GM12865 (cell line): ENCODE results near the gene NUP62.

Experiments used
- DNase-seq: peaks from one replicate; pipeline ENCODE4 v3.0.0; 2010; ENCODE audit warnings: low read depth
- H3K4me3 ChIP-seq: 2 replicates; pipeline ENCODE4 v1.5.1; 2011; ENCODE audit warnings: mild to moderate bottlenecking, low read depth, low read length, control low read depth
- TF ChIP-seq, protein P1 (sequence below): IDR thresholded peaks from 2 replicates; pipeline ENCODE4 v1.5.1; 2011; ENCODE audit warnings: low read length, control low read depth, low read depth, inconsistent platforms; ENCODE audit not compliant: insufficient read depth; ENCODE audit errors: missing control alignments

The NUP62 gene

DNA sequence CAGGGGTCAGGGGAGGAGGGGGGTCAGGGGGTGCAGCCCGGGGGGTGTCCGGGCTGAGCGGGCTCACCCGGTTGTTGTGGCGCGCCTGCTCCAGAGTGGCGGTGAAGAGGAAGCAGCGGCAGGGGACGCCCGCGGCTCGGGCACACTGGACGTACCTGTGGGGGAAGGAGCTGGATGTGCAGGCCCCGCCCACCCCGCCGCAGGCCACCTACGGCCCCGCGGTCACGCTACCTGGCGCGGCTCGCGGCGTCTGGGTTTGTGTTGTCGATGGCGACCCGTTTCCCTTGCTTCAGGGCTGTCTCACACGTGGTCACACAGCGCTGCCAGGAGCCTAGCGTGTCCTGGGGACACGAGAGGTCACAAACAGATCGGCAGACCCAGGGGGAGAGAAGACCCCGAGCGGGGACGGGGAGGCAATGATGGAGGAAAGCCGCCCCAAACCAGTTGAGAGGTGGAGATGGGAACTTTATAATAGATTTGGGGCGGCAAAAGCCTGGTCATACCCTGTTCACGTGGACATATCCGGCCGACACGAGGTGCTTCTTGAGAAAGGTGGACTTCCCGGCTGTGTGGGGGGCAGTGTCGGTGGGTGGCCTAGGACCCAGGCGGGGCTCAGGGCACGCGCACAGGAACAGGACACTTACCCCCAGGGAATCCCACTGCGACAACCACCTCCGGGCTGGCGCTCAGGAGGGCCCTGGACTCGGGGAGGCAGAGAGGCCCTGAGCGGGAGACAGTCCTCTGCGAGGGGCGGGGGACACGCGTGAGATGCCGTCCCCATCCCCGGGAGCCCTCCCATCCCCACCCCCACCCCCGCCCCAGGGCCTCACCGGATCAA lies 67.5 kb downstream of the NUP62 start:
- H3K4me3 ChIP-seq = no peak overlapping the region
- DNase-seq = peak; percentile 5
- TF ChIP-seq, protein P1, sequence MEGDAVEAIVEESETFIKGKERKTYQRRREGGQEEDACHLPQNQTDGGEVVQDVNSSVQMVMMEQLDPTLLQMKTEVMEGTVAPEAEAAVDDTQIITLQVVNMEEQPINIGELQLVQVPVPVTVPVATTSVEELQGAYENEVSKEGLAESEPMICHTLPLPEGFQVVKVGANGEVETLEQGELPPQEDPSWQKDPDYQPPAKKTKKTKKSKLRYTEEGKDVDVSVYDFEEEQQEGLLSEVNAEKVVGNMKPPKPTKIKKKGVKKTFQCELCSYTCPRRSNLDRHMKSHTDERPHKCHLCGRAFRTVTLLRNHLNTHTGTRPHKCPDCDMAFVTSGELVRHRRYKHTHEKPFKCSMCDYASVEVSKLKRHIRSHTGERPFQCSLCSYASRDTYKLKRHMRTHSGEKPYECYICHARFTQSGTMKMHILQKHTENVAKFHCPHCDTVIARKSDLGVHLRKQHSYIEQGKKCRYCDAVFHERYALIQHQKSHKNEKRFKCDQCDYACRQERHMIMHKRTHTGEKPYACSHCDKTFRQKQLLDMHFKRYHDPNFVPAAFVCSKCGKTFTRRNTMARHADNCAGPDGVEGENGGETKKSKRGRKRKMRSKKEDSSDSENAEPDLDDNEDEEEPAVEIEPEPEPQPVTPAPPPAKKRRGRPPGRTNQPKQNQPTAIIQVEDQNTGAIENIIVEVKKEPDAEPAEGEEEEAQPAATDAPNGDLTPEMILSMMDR = no peak

DNA sequence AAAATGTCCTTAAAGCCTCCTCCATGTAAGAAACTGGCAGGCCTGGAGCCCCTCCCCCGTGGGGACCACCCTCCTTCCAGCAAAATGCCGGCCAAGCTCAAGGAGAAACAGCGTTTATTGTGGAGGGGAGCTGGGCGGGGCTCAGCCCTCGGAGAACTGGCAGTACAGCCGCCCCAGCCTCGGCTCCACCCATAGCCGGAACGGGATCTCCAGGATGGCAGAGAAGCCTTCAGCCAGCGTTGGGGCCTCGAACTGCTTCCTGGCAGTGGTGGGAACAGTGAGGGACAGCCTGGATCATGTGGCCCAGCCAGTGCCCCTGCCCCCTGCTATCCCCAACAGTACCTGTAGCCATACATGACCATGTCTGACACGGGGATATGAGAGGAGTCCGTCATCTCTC lies 68.2 kb downstream of the NUP62 start:
- TF ChIP-seq, protein P1 = no peak
- H3K4me3 ChIP-seq = no peak overlapping the region
- DNase-seq = peak; percentile 4

DNA sequence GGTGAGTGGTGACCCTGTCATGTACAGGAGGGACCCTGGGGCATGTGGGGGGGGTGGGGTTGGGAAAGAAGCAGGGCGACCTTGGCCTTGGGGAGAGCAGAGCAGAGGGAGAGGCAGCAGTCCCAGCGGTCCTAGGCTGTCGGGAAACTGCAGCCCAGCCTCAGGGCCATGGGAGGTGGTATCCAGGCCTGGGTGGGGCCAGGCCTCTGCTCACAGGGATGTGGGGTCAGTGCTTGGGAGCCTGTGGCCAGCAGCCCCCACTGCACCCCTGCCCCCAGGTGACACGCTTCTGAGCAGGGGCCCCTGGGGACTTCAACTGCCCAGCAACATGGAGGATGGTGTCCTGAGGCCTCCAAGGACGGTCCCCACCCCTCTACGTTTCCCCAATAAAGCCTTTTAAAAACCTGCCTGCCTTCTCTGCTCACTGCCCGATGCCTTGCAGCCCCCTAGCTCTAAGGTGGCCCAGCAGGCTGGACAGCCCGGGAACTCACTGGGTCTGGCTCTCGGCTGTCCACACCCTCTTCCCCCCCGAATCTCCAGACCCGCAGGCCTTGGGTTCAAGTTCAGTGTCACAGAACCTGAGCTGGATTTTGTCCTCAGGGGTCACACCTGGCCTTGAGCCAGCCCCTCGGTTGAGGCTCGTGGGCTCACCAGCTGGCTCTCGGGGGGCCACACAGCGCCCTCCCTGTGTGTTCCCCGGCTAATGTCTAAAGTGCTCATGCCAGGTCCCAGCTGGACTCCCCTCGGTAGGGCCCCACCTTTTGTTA lies 68.8 kb downstream of the NUP62 start:
- peak; percentile 3 for DNase-seq
- H3K4me3 ChIP-seq = no peak overlapping the region
- TF ChIP-seq, protein P1 = no peak

DNA sequence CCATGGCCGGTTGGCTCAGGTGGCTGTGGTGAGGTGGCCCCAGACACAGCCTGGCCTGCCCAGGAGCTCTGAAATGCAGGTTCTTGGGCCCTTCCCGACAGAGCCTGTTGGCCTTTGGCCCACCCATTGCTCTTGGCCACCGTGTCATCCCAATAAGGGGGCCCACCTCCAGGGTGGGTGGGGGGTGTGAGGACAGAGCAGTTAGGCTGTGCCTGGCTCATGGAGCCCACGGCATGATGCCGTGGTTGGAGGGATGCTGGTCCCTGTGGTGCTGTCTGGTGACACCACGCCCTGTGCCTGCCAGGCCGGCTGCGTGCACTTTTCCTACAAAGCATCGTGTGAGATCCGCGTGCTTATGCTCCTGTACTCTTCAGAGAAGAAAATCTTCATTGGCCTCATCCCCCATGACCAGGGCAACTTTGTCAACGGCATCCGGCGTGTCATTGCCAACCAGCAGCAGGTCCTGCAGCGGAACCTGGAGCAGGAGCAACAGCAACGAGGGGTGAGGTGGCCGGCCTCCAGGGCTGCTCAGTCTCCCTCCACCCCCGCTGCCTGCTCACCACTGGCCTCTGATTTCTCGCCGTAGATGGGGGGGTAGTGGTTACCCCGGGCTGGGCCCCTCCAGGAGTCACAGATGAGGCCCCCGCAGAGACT lies 69.5 kb downstream of the NUP62 start:
- TF ChIP-seq, protein P1 = no peak
- peak; percentile 2 for DNase-seq
- H3K4me3 ChIP-seq = no peak overlapping the region

DNA sequence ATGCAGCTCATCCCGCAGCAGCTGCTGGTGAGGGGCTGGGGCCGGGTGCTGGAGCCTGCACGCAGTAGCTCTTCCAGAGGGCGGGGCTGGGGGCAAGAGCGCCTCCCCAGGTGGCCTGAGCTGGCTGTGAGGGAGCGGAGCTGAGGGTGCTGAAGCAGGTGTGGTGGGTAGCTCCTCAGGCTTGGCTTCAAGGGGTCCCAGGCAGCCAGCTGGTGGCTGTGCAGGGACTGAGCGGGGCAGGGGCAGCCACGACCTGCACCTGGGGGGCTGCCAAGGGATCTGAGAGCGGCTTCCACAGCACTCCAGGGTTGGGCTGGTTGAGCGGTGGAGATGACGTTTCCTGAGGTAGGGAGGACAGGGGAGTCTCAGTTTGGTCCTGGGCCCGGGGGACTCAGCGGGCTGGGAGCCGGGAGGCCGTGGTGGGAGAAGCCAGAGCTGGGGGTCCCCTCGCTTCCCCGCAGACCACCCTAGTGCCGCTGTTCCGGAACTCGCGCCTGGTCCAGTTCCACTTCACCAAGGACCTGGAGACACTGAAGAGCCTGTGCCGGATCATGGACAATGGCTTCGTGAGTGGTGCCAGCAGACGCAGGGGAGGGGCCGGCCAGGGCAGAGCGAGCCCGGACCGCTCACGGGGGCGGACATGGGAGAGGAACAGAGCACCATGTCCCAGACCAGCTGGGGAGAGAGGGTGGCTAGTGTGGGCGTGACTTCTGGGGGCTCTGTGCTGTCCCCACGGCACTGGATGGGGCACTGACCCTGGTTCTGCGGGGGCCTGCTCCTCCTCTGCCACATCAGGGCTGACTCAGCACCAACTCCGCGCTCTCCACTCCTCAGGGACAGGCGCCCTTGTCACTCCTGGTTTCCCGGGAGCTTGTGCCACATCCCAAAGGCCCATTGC lies 71.0 kb downstream of the NUP62 start:
- peak; percentile 6 for DNase-seq
- TF ChIP-seq, protein P1 = no peak
- no peak overlapping the region for H3K4me3 ChIP-seq

DNA sequence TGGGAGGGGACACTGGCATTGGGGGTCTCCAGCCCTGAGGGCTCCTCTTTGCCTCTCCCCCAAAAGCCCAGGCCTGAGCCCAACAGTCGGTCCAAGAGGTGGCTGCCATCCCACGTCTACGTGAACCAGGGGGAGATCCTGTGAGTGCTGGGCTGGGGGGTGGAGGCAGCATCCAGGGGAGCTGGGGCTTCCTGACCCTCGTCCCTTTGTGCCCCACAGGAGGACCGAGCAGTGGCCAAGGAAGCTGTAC lies 71.5 kb downstream of the NUP62 start:
- no peak overlapping the region for H3K4me3 ChIP-seq
- no peak for DNase-seq
- TF ChIP-seq, protein P1 = no peak
